Lung microvascular endothelial cell (primary cell): ENCODE results near the gene ZSCAN20. TPM values are rescaled to one million over a fixed set of nuclear protein-coding genes. Genes with fewer than 3 reads are reported as not detected.

ENCODE experiments used
- DNase-seq, 2 donors: peaks; one replicate each; pipeline versions ENCODE4 v3.0.0 to v3.0.0-alpha.2; 2010; ENCODE audit warnings: low read depth in 2 of 2
- total RNA-seq: library from RNA; depleted of rRNA; stranded (reverse); fragments of >200 nt; gene quantifications from 2 replicates; pipeline ENCODE4 v1.2.1, GENCODE V29; 2014

Gene ZSCAN20
- total RNA-seq, 1 donor from 2014 or later, result 6.0 TPM

DNA sequence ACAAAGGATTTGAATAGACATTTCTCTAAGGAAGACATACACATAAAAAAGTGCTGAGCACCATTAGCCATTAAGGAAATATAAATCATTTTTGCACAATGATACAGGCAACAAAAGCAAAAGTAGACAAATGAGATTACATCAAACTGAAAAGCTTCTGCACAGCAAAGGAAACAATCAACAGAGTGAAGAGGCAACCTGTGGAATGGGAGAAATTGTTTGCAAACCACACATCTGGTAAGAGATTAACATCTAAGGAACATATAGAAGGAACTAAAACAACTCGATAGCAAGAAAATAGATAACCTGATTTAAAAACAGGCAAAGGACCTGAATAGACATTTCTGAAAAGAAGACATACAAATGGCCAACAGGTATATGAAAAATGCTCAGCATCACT, 57.5 kb downstream of the ZSCAN20 start:
- DNase-seq, result no peak

DNA sequence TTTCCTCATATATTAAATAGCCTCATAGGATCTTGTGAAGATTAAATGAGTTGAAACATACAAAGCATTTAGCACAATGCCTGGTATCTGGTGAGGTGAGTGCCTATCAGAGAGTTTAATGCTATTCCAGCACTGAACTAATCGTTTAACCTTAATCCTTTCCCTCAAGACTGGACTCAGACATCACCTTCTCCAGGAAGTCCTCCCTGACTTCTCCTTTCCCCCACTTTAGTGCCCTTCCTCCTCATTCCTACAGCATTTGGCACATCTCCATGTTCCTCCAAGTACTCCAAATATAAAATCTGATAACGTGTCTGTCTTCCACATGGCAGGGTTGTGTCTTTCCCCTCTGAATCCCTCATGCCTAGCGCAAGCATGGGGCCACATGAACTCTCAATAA, 59.8 kb downstream of the ZSCAN20 start:
- DNase-seq, result no peak

DNA sequence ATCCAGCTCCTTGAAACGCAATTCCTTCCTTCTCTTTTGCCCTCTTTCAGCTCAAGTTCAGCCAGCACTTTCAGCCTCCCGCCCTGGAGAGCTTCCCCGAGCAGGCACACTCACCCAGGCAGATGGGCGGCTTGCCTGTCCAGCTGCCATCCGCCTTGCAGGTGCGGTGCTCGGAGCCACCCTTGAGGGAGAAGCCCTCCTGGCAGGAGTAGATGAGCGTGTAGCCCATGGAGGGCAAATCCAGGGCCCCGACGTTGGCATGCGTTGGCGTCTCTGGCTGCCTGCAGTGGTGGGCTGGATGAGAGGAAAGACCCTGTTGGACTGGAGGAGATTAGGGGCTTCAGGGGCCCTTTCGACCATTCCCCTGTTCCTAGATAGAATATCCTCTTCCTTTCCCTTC, 60.5 kb downstream of the ZSCAN20 start:
- no peak for DNase-seq

DNA sequence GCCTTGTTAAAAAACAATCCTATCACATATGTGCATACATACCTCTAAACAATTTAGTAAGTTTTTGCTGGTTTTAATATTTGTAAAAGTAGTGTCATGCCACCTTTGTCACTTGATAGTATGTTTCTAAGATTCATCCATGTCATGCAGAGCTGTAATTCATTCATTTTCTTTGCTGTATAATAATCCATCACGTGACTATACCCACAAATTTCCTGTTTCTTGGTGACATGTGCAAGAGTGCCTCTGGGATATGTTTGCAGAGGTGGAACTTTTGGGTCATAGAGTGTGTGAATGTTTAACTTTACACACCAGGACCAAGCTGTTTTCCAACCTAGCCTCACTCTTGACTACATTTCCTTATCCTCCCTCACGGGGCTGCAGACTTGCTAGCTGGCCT, 62.9 kb downstream of the ZSCAN20 start:
- no peak for DNase-seq

- no peak for DNase-seq
These were observed 65.4 kb downstream of the ZSCAN20 start for GRCh38 chr1:33537885-33538284.

GRCh38 chr1:33541966-33542365, 69.5 kb downstream of the ZSCAN20 start:
- DNase-seq, result no peak

Other genes with a start within 250 kb of the ZSCAN20 start
- gene ZNF362, start 216.2 kb upstream of the ZSCAN20 start, total RNA-seq, result 5.4 and 6.3 TPM in 2 replicates
- not detected in 2 replicates for gene A3GALT2, start 151.5 kb upstream of the ZSCAN20 start, total RNA-seq
- gene PHC2, start 41.5 kb upstream of the ZSCAN20 start, total RNA-seq, result 65.4 and 69.0 TPM in 2 replicates